GM19468 (cell line): Measurements from ENCODE around the gene PTPRN2.
"Not testable (repeated sequence)": the region's sequence is repeated elsewhere in the genome, so short reads cannot be mapped to it uniquely, and the experiment has no call there.

Source experiments
- ATAC-seq: cut with Tn5 transposase; IDR thresholded peaks from one replicate; pipeline ENCODE4 v1.9.1; 2021; ENCODE audit warnings: mild to moderate bottlenecking, moderate library complexity, moderate number of reproducible peaks; ENCODE audit not compliant: unreplicated experiment; ENCODE audit errors: extremely low read depth

The PTPRN2 gene

GRCh38 chr7:158190756-158191155 is 396.9 kb downstream of the PTPRN2 start:
- ATAC-seq, result no peak

GRCh38 chr7:158188676-158189075 is 398.9 kb downstream of the PTPRN2 start:
- ATAC-seq, result no peak

DNA sequence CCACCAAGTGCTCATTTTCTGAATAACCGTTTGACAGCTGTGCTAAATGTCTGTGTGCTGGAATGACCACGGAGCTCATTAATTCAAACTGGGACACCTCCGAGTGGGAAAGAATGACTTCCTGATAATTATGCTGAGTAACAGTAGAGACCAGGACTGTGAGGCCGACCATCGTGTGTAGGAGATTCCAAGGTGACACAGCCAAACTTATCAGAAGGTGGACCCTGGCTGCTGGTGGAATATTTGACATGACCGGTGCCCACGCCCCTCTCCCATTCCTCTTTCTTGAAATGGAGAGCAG is 400.0 kb downstream of the PTPRN2 start:
- no peak for ATAC-seq

DNA sequence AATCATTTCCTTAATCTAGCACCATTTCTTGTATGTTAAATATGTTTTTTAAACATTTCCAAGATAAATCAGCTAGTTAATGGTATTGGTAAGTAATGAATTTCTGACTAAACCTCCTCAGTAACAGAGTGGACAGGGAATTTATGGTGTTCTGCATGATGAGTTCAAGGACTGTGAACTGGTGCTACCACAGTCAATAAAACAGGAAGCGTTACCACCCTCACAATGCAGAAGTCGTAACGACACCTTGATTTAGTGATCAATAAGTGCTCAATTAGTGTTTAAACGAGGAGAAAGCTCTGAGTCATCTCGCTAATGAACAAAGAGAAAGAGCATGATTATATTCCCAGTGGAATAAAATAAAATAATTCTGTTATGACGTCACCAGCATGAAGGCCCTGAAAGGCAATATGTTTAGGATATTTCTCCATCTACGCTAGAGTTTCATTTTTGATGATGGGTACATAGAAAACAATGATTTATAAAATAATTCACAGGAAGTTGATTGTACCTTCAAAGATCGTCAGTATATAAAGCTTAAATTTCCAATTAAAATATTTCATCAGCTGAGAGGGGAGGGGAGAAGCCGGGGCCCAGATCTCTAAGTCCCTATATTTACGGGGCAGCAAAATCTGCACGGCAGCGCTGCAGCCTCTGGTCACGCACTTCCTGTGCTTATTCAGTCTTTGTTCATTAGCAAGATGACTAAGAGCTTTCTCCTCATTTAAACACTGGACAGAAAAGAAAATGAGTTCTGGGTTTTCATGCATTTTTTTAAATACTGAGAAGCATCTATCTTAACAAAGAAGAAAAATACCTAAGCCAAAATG is 400.5 kb downstream of the PTPRN2 start:
- ATAC-seq, result no peak

- ATAC-seq, result no peak
These were observed 401.2 kb downstream of the PTPRN2 start for GRCh38 chr7:158186406-158186805.

DNA sequence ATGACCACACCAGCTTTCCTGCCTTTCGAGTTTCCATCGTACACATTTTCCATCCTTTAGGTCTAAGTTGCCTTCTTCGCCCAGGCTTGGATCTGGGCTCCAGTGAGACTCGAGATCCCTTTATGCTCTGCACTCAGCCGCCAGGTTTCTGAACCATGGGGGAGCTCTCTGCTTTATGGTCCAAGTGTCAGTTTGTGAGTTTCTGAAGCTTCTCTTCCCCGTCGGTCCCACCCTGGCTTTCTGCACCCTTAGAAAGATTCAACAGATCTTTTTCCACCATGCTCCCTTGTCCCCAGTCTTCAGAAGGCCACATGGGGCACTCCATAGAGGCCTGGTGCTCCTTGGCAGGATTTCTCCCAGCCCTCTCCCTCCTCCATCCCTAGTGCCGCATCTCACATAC is 402.0 kb downstream of the PTPRN2 start:
- no peak for ATAC-seq

DNA sequence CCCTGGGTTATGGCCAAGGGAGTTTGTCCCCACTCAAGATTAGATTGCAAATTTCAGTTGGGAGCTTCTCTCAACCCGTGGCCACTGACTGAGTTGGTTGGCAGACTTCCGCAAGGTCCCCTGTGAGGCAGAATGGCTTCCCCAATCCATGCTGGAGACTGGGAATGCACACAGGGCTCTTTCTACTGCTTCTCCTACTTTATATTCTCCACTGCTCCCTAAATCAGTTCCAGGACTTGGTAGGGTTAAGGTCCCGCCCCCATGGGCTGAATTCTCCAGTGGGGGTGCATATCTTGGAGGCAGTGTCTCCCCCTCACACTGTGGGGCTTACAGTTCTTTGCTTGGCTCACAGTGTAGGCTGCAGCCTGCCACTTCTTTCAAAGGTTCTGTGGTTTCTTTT is 404.2 kb downstream of the PTPRN2 start:
- no peak for ATAC-seq

DNA sequence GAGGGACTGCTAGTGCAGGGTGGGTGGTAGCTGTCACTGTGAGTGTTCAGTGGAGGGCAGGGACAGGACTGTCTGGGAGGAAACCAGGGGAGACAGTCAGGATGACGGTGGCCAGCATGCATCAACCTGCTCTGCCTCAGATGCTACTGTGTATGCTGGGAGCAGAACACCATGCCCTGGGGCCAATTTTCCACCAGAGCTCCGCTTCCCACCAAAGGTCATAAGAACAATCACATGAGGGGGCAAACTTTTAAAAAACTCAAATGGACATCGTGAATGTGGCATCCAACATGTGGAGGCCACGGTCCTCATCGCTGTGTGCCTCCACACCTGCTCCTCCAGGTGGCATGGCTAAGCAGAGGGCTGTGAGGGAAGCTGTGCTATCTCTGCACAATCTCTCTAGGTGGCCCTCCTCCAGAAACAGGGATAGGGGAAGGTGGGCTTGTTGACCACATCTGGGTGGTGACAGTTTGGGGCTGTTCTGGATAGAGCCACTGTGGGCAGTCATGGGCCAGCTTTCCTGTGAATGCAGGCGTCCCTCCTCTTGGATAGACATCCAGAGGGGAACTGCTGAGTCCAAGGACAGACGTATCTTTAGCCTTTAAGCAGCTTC is 411.0 kb downstream of the PTPRN2 start:
- no peak for ATAC-seq

DNA sequence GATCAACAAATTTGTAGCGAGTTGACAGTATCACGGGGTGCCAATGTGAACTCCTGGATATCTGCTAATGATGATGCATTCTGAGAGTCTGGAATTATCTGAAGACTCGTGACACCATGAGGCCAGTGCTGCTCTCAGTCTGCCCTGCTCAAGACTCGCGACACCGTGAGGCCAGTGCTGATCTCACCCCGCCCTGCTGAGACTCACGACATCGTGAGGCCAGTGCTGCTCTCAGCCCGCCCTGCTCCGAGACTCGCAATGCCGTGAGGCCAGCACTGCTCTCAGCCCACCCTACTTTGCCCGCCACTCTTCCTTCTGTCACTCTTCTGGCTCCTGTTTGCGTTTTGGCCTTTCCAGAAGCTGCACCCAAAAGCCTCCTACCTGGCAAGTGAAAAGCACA is 411.8 kb downstream of the PTPRN2 start:
- ATAC-seq, result no peak

DNA sequence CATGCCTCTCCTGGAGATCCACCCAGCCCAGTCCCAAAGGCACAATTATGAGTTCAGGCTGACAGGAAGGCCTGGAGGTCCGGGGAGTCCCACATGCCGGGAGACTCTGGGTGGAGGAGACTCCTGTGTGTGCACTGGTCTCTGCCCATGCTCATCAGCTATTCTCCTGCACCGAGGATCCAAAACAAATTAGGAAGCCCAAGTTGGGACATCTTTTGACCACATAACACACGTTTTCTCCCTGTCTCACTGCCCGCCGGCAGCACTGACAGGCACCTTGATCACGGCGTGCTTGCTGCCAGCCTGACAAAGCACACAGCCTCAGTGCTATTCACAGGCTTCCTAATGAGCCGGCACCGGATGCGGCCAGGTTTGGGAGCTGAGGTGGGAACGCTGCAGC is 412.7 kb downstream of the PTPRN2 start:
- no peak for ATAC-seq

DNA sequence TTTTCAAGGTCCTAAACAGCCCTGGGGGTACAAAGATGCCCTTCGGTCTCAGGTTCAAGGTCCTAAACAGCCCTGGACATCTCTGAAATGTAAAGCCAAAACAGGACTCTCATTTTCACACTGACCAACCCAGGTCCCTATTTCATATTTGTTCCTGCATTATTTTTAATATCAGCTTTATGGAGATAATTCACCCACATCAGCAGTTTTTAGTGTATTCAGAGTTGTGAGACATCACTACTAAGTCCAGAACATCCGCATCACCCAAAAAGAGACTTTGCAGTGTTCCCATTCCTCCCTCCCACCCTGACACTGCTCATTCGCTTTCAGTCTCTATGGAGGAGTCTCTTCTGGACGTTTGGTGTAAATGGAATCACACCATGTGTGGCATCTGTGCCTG is 420.2 kb downstream of the PTPRN2 start:
- no peak for ATAC-seq

GRCh38 chr7:158166386-158167340 is 421.0 kb downstream of the PTPRN2 start:
- no peak for ATAC-seq

GRCh38 chr7:158165711-158166110 is 421.9 kb downstream of the PTPRN2 start:
- no peak for ATAC-seq

- no peak for ATAC-seq
These were observed 423.2 kb downstream of the PTPRN2 start for GRCh38 chr7:158164101-158165095.

DNA sequence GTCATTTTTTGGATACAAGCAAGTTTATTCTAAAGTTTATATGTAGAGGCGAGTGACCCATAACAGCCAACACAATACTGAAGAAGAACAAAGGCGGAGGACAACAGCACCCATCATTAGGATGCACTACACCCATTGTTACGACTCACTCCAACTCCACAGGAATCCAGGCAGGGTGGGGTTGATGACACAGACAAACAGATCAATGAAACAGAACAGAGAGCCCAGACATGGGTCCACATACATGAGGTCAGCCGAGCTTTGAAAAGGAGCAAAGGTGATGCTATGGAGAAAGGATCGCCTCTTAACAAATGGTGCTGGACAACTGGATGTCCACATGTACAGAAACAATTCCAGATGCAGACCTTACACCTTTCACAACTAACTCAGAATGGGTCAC is 426.4 kb downstream of the PTPRN2 start:
- no peak for ATAC-seq

DNA sequence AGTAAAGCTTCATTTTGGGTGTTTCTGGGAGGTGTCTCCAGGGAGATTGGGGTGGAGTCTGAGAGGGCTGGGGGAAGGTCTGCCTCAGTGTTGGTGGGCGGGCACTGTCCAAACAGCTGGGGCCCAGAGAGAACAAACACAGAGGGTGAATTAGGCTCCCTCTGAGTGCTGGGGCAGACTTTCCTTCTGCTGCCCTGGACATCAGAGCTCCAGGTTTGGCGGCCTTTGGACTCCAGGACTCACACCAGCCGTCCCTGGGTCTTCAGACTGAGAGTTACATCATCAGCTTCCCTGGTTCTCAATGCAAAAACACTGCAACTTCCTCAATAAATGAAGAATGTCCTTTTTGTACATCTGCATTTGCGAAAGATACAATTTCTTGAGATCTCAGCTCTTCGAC is 427.4 kb downstream of the PTPRN2 start:
- ATAC-seq, result no peak

DNA sequence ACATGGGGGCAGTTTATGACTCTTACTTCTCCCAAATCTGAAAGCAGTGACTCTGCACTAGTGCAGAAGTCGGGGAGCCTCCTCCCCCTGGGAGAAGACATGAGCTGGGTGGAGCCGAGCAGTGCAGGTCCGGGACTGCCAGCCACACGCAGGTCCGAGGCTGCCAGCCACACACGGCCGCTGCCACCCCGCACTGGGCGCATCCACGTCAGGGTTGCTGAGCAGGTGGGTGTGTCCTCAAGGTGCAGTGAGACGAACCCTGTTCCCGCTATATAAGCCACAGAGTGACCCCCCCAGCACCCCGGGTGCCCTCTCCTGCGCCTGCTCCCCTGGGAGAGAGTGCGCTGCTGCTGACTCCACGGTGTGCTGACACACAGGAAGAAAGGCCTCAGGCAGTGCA is 430.2 kb downstream of the PTPRN2 start:
- ATAC-seq, result no peak

- ATAC-seq, result not testable (repeated sequence)
These were observed 436.4 kb downstream of the PTPRN2 start for GRCh38 chr7:158151273-158151672.

DNA sequence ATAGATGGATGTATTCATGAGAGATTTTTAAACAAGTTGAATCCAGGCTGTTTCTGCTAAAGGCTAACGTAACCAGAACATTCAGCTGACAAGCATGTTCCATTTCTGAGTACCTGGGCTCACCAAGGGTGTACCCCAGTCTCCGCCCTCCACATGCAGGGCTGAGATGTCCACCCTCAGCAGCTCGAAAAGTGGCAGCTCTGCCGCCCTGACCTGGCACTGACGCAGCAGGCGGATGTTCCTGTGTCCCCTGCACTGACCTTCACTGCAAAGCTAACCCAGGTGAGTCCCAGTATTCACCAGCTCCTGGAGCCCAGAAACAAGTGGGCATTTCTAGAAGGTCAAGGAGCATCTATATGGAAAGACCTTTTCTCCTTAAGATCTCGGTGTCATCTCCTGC is 437.4 kb downstream of the PTPRN2 start:
- ATAC-seq, result no peak

- not testable (repeated sequence) for ATAC-seq
These were observed 440.2 kb downstream of the PTPRN2 start for GRCh38 chr7:158147431-158147830.
